Measurements from ENCODE around the gene TRAF2.

Gene TRAF2

GRCh38 chr9:136847088-136847825 is 39.1 kb upstream of the TRAF2 start:
- DNase-seq (ENCODE audit: low spot score) (peak; percentile 45), FAIRE-seq (no peak)

- peak; percentile 81 for DNase-seq (ENCODE audit: low spot score)
- FAIRE-seq = peak; percentile 52
These were observed 38.4 kb upstream of the TRAF2 start for GRCh38 chr9:136847826-136848392.

GRCh38 chr9:136848393-136849037 is 37.8 kb upstream of the TRAF2 start:
- DNase-seq (ENCODE audit: low spot score) = no peak

GRCh38 chr9:136849038-136849959 is 37.0 kb upstream of the TRAF2 start, which contains the start of gene PHPT1:
Gene PHPT1, plus strand, starts transcription at chr9:136849409. Its CDS starts 22 bp downstream, at chr9:136849431.
- peak; percentile 98 for DNase-seq (ENCODE audit: low spot score)
- peak; percentile 91 for FAIRE-seq

More at GRCh38 chr9:136848393-136849037, 37.8 kb upstream of the TRAF2 start:
- no peak for FAIRE-seq

GRCh38 chr9:136849960-136850865 is 36.1 kb upstream of the TRAF2 start:
- no peak for DNase-seq (ENCODE audit: low spot score)
- no peak for FAIRE-seq

- FAIRE-seq (no peak), DNase-seq (ENCODE audit: low spot score) (no peak)
These were observed 35.2 kb upstream of the TRAF2 start for GRCh38 chr9:136850866-136851775.

DNA sequence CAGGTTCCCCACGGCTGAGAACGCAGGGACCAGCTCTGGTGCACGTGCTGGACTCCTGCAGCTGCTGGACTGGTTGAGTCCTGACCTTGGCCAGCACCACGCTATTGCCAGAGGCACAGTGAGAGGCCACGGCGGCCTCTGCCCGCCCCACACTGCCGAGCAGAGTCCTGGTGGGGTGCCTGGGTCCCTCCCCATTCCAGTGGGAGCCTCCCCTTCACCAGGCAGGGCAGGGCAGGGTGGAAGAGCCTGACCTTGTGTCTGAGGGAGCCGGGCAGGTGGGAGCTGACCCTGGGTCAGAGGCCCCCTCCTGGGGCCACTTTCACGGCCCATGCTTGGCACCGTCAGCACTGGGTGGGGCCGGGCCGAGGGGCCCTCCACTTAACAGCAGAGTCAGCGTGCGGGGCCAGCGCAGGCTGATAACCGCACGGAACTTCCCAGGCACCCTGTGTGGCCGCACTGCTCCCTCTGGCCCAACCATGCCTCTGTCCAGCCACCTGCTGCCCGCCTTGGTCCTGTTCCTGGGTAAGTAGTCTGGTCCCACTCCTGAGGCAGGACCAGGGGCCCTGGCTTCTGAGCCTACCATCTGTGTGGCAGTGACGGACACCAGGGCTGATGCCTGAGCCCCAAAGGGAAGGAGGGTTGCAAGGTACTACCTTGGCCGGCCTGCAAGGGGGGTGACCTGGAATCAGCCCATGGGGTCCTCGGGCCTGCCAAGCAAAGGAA is 34.2 kb upstream of the TRAF2 start, which contains the start of gene MAMDC4:
Gene MAMDC4, plus strand, starts transcription at position 406 of the 723 bp plus-strand sequence. Its CDS starts 71 bp downstream, at position 477.
- FAIRE-seq (no peak), DNase-seq (ENCODE audit: low spot score) (no peak)

- FAIRE-seq (no peak), DNase-seq (ENCODE audit: low spot score) (no peak)
These were observed 33.4 kb upstream of the TRAF2 start for GRCh38 chr9:136852664-136853595.

- DNase-seq (ENCODE audit: low spot score) = no peak
- no peak for FAIRE-seq
These were observed 32.7 kb upstream of the TRAF2 start for GRCh38 chr9:136853596-136854112.

DNA sequence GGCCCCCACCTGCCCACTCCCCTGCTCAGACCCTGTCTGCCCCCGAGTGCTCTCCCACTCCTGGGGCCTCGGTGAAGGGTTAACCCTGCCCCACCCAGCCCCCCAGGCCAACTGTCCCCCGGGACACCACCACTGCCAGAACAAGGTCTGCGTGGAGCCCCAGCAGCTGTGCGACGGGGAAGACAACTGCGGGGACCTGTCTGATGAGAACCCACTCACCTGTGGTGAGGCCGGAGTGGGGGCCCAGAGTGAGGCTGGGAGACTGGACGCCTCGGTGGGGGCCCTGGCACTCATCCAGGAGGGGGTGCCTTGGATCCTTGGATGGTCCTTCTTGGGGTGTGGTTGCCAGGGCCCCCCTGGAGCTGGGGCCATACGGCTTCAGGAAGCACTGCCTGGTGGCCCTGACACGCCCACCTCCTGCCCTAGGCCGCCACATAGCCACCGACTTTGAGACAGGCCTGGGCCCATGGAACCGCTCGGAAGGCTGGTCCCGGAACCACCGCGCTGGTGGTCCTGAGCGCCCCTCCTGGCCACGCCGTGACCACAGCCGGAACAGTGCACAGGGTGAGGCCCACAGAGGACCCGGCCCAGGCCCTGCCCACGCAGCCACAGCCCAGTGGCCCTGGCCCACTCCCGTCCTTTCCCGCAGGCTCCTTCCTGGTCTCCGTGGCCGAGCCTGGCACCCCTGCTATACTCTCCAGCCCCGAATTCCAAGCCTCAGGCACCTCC is 32.0 kb upstream of the TRAF2 start:
- DNase-seq (ENCODE audit: low spot score) (no peak), FAIRE-seq (no peak)

GRCh38 chr9:136854842-136855460 is 31.4 kb upstream of the TRAF2 start:
- FAIRE-seq (no peak), DNase-seq (ENCODE audit: low spot score) (no peak)

DNA sequence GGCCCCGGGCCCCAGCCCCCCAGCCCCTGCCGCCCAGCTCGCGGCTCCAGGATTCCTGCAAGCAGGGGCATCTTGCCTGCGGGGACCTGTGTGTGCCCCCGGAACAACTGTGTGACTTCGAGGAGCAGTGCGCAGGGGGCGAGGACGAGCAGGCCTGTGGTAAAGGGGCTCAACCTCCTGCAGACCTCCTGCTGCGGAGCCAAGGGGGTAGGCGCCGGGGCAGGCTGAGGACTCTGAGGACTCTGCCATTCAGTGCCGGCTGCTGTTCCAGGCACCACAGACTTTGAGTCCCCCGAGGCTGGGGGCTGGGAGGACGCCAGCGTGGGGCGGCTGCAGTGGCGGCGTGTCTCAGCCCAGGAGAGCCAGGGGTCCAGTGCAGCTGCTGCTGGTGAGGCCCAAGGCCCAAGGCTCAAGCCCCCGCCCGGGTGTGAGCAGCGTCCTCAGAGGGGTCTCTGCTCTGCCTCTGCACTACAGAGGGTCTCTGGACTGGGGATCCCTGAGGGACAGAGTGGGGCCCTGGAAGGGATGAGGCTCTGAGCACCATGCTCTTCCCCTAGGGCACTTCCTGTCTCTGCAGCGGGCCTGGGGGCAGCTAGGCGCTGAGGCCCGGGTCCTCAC is 30.7 kb upstream of the TRAF2 start:
- FAIRE-seq (no peak), DNase-seq (ENCODE audit: low spot score) (no peak)

DNA sequence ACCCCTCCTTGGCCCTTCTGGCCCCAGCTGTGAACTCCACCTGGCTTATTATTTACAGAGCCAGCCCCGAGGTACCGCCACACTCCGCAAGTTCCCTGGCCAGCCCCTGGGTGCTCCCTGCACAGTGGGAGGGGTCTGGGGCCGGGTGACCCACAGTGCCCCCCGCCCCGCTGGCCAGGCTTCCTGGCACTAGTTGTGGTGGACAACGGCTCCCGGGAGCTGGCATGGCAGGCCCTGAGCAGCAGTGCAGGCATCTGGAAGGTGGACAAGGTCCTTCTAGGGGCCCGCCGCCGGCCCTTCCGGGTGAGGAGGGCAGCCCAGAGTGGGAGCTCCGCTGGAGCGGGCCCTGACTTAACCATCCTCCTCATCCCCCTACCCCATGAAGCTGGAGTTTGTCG is 30.2 kb upstream of the TRAF2 start:
- DNase-seq (ENCODE audit: low spot score) (no peak), FAIRE-seq (no peak)

DNA sequence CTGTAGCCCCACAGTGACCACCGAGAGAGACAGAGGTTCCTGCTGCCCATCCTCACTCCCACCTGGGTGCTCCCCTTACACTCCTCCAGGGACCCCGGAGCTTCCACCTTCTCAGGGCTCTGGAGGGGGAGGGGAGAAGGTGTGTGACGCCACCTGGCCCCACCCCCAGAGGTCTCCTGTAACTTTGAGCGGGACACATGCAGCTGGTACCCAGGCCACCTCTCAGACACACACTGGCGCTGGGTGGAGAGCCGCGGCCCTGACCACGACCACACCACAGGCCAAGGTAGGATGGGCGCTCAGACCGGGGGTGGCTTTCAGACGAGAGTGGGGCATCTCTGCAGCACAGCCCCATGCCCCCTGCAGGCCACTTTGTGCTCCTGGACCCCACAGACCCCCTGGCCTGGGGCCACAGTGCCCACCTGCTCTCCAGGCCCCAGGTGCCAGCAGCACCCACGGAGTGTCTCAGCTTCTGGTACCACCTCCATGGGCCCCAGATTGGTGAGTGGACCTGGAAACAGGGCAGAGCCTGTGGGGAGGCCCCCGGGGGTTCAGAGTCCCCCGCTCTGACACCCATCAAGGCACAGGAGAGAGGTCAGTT is 29.7 kb upstream of the TRAF2 start:
- FAIRE-seq = no peak
- no peak for DNase-seq (ENCODE audit: low spot score)

DNA sequence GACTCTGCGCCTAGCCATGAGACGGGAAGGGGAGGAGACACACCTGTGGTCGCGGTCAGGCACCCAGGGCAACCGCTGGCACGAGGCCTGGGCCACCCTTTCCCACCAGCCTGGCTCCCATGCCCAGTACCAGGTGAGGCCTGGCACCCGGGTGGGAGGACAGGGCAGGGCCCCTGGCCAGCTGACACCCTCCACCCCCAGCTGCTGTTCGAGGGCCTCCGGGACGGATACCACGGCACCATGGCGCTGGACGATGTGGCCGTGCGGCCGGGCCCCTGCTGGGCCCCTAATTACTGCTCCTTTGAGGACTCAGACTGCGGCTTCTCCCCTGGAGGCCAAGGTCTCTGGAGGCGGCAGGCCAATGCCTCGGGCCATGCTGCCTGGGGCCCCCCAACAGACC is 29.1 kb upstream of the TRAF2 start:
- FAIRE-seq (no peak), DNase-seq (ENCODE audit: low spot score) (no peak)

Measured in RCC 7860 (cell line).